ENCODE results near the gene IFITM2.

The IFITM2 gene

DNA sequence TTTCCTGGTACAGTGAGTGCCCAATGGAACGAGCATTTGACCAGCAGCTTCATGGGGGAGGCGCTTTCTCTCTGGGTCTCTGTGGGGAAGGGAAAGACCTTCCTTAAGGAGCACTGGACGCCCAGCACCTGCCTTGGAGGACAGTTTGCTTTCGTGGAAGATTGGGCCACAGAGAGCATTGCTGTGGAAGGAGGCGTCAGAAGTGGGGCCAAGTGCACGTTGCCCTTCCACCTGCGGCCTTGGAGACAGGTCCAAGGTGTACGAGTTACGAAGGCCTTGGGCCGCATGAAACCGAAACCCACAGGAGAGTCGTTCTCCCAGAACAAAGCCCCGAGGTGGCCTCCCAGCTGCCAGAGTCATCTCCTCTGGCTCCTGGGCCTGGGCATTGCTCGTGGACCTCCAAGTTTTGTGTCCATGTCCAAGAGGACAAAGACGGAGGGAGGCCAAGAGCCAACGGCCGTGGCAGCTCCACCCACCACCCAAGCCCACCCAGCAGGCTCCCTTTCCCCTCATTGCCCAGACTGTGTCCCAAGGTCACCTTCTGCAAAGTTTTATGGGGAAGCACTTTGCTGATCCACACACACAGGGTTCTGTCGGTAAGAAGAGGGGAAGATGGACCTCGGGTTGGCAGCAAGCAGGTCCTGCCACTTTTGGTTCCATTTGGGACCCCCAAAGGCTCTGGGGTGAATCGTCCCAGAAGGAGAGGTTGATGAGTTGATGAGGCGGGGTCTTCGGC, 35.3 kb upstream of the IFITM2 start:
- H3K36me3 ChIP-seq (ENCODE audit: control insufficient read depth in 2 of 2, insufficient read depth in 1 of 2, low read length in 2 of 2) = no peaks in the 10 kb centered on the region
- no peak overlapping the region for H3K4me3 ChIP-seq (ENCODE audit: low read depth, low read length)
- H3K4me1 ChIP-seq (ENCODE audit: control insufficient read depth, insufficient read depth, low read length) = no peaks in the 10 kb centered on the region
- no peaks in the 10 kb centered on the region for H3K9me3 ChIP-seq (ENCODE audit: control insufficient read depth, insufficient read depth, low read depth, low read length)
- ChIA-PET CTCF (interaction anchor here (1.0 kb wide), 1 partner anchor 21 kb away, joined by 4 read pairs; no protein-coding TSS in a partner anchor), POLR2A (no interaction called here)
- H3K27ac ChIP-seq (ENCODE audit: extremely low read depth, low read depth, low read length) = no peak overlapping the region
- TF ChIP-seq ZBTB17 (tag by site-specific recombination; IDR thresholded peaks at IDR 0.05) (no peak), ZNF785 (tag by site-specific recombination; IDR thresholded peaks at IDR 0.05) (no peak), ZNF707 (tag by site-specific recombination; IDR thresholded peaks at IDR 0.05) (no peak), ZNF133 (tag by site-specific recombination; IDR thresholded peaks at IDR 0.05) (no peak), ZNF623 (tag by site-specific recombination; IDR thresholded peaks at IDR 0.05) (no peak), GFI1B (tag by site-specific recombination; IDR thresholded peaks at IDR 0.05) (no peak), ZNF670 (tag by site-specific recombination; IDR thresholded peaks at IDR 0.05; ENCODE audit: low read depth) (no peak), ZNF529 (tag by site-specific recombination; IDR thresholded peaks at IDR 0.05; ENCODE audit: insufficient replicate concordance) (no peak), ZBTB7A (tag by site-specific recombination; IDR thresholded peaks at IDR 0.05; ENCODE audit: low read depth) (no peak), ZNF16 (tag by site-specific recombination; IDR thresholded peaks at IDR 0.05; ENCODE audit: low read depth) (no peak), ZNF112 (tag by site-specific recombination; IDR thresholded peaks at IDR 0.05) (no peak), KLF10 (tag by site-specific recombination; IDR thresholded peaks at IDR 0.05) (no peak), ZNF174 (tag by site-specific recombination; IDR thresholded peaks at IDR 0.05) (no peak), HOXA7 (CRISPR knock-in tag; IDR thresholded peaks at IDR 0.05; ENCODE audit: borderline replicate concordance) (no peak)
- TF ChIP-seq, protein P1, sequence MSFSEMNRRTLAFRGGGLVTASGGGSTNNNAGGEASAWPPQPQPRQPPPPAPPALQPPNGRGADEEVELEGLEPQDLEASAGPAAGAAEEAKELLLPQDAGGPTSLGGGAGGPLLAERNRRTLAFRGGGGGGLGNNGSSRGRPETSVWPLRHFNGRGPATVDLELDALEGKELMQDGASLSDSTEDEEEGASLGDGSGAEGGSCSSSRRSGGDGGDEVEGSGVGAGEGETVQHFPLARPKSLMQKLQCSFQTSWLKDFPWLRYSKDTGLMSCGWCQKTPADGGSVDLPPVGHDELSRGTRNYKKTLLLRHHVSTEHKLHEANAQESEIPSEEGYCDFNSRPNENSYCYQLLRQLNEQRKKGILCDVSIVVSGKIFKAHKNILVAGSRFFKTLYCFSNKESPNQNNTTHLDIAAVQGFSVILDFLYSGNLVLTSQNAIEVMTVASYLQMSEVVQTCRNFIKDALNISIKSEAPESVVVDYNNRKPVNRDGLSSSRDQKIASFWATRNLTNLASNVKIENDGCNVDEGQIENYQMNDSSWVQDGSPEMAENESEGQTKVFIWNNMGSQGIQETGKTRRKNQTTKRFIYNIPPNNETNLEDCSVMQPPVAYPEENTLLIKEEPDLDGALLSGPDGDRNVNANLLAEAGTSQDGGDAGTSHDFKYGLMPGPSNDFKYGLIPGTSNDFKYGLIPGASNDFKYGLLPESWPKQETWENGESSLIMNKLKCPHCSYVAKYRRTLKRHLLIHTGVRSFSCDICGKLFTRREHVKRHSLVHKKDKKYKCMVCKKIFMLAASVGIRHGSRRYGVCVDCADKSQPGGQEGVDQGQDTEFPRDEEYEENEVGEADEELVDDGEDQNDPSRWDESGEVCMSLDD (tag by site-specific recombination; IDR thresholded peaks at IDR 0.05) = no peak
- TF ChIP-seq, protein P2, sequence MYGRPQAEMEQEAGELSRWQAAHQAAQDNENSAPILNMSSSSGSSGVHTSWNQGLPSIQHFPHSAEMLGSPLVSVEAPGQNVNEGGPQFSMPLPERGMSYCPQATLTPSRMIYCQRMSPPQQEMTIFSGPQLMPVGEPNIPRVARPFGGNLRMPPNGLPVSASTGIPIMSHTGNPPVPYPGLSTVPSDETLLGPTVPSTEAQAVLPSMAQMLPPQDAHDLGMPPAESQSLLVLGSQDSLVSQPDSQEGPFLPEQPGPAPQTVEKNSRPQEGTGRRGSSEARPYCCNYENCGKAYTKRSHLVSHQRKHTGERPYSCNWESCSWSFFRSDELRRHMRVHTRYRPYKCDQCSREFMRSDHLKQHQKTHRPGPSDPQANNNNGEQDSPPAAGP (tag by site-specific recombination; IDR thresholded peaks at IDR 0.05) = no peak
- TF ChIP-seq, protein P3, sequence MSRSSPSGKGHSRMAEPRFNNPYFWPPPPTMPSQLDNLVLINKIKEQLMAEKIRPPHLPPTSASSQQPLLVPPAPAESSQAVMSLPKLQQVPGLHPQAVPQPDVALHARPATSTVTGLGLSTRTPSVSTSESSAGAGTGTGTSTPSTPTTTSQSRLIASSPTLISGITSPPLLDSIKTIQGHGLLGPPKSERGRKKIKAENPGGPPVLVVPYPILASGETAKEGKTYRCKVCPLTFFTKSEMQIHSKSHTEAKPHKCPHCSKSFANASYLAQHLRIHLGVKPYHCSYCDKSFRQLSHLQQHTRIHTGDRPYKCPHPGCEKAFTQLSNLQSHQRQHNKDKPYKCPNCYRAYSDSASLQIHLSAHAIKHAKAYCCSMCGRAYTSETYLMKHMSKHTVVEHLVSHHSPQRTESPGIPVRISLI (tag by site-specific recombination; IDR thresholded peaks at IDR 0.05) = no peak

DNA sequence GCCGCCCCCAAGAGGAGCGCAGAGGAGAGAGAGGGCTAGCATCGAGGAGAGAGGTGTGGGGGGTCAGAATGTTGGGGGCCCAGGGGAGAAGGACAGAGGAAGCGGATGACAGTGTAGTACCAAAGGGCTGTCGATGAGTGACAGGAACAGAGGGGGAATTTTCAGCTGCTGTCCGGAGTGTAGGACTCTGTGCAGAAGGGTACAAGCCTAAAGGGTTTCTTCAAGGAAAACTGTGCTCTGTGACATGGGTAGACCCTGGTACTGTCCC, 34.8 kb upstream of the IFITM2 start:
- H3K4me1 ChIP-seq (ENCODE audit: control insufficient read depth, insufficient read depth, low read length) = no peaks in the 10 kb centered on the region
- CTCF ChIA-PET = no interaction called here
- no peaks in the 10 kb centered on the region for H3K36me3 ChIP-seq (ENCODE audit: control insufficient read depth in 2 of 2, insufficient read depth in 1 of 2, low read length in 2 of 2)
- POLR2A ChIA-PET = no interaction called here
- H3K4me3 ChIP-seq (ENCODE audit: low read depth, low read length) = no peak overlapping the region
- H3K27ac ChIP-seq (ENCODE audit: extremely low read depth, low read depth, low read length) = no peak overlapping the region
- no peaks in the 10 kb centered on the region for H3K9me3 ChIP-seq (ENCODE audit: control insufficient read depth, insufficient read depth, low read depth, low read length)
- TF ChIP-seq ZNF560 (tag by site-specific recombination; IDR thresholded peaks at IDR 0.05; ENCODE audit: borderline replicate concordance) = no peak
- no peak for TF ChIP-seq KLF16 (tag by site-specific recombination; IDR thresholded peaks at IDR 0.05)
- TF ChIP-seq ZNF510 (tag by site-specific recombination; IDR thresholded peaks at IDR 0.05; ENCODE audit: insufficient replicate concordance) = no peak
- TF ChIP-seq ZNF2 (tag by site-specific recombination; IDR thresholded peaks at IDR 0.05) = no peak
- TF ChIP-seq ZNF112 (tag by site-specific recombination; IDR thresholded peaks at IDR 0.05) = no peak
- TF ChIP-seq ZNF707 (tag by site-specific recombination; IDR thresholded peaks at IDR 0.05) = no peak
- TF ChIP-seq, protein P4, sequence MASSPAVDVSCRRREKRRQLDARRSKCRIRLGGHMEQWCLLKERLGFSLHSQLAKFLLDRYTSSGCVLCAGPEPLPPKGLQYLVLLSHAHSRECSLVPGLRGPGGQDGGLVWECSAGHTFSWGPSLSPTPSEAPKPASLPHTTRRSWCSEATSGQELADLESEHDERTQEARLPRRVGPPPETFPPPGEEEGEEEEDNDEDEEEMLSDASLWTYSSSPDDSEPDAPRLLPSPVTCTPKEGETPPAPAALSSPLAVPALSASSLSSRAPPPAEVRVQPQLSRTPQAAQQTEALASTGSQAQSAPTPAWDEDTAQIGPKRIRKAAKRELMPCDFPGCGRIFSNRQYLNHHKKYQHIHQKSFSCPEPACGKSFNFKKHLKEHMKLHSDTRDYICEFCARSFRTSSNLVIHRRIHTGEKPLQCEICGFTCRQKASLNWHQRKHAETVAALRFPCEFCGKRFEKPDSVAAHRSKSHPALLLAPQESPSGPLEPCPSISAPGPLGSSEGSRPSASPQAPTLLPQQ (tag by site-specific recombination; IDR thresholded peaks at IDR 0.05) = no peak
- TF ChIP-seq, protein P1 (tag by site-specific recombination; IDR thresholded peaks at IDR 0.05) = no peak
- TF ChIP-seq ZFHX2 (tag by site-specific recombination; conservative IDR thresholded peaks at IDR 0.05) = no peak
- no peak for TF ChIP-seq HOXA7 (CRISPR knock-in tag; IDR thresholded peaks at IDR 0.05; ENCODE audit: borderline replicate concordance)
- TF ChIP-seq ZNF202 (tag by site-specific recombination; IDR thresholded peaks at IDR 0.05; ENCODE audit: borderline replicate concordance) = no peak
